Calu3 (cell line): ENCODE measurements around the gene ARHGEF6. TPM values are rescaled to one million over a fixed set of nuclear protein-coding genes. Genes with fewer than 3 reads are reported as not detected.

Experiments
- BruUV-seq: library from RNA; stranded (reverse); fragments of 400-500 nt; replicated peaks from 2 replicates; lab custom pipeline; 2021; lab: Mats Ljungman, UMichigan
- CTCF ChIA-PET: fragments of 300-600 bp; sonication (Branson Sonifier 250); formaldehyde crosslinking; loops from one replicate; lab custom pipeline; 2022; ENCODE audit warnings: antibody characterized with exemption; lab: Charles Lee
- DNase-seq: peaks from one replicate; pipeline ENCODE4 v3.0.0; 2022
- H3K27ac Mint-ChIP-seq: one replicate; pipeline ENCODE4 v1.8.0; 2022; ENCODE audit warnings: mixed read lengths; ENCODE audit not compliant: unreplicated experiment
- H3K27me3 Mint-ChIP-seq: one replicate; pipeline ENCODE4 v1.8.0; 2022; ENCODE audit warnings: mixed read lengths; ENCODE audit not compliant: unreplicated experiment
- H3K36me3 Mint-ChIP-seq: one replicate; pipeline ENCODE4 v1.8.0; 2022; ENCODE audit warnings: mild to moderate bottlenecking, moderate library complexity, mixed read lengths; ENCODE audit not compliant: insufficient read depth, unreplicated experiment
- H3K4me1 Mint-ChIP-seq: one replicate; pipeline ENCODE4 v1.8.0; 2022; ENCODE audit warnings: mild to moderate bottlenecking, low read depth, mixed read lengths; ENCODE audit not compliant: unreplicated experiment
- H3K4me3 Mint-ChIP-seq: one replicate; pipeline ENCODE4 v1.8.0; 2022; ENCODE audit warnings: mild to moderate bottlenecking, low read depth, moderate library complexity, mixed read lengths; ENCODE audit not compliant: unreplicated experiment
- H3K9me3 Mint-ChIP-seq: one replicate; pipeline ENCODE4 v1.8.0; 2022; ENCODE audit warnings: low read depth, mixed read lengths; ENCODE audit not compliant: unreplicated experiment
- CTCF ChIP-seq: fragments of 200-600 bp; IDR thresholded peaks from one replicate; pipeline ENCODE4 v1.8.0; 2022; ENCODE audit warnings: antibody characterized with exemption; ENCODE audit not compliant: unreplicated experiment
- intact Hi-C: fragments of 100-400 bp; cut with micrococcal nuclease; formaldehyde crosslinking; loops from one replicate; pipeline ENCODE4 v1.10.0; 2022; ENCODE audit not compliant: unreplicated experiment
- total RNA-seq: library from RNA; stranded (reverse); gene quantifications from 2 replicates; pipeline ENCODE4 v1.2.3, GENCODE V29; 2022

ARHGEF6 gene
- total RNA-seq, 1 experiment from 2014 or later = 0.07 TPM

- H3K9me3 Mint-ChIP-seq = no peaks in the 10 kb centered on the region
- peaks cover 13% of the 10 kb centered on the region for H3K27me3 Mint-ChIP-seq
- intact Hi-C loops = no loop called here
- no peak for TF ChIP-seq CTCF
- H3K4me3 Mint-ChIP-seq = no peak overlapping the region
- no peak for DNase-seq
- H3K36me3 Mint-ChIP-seq = no peaks in the 10 kb centered on the region
- no peak overlapping the region for H3K27ac Mint-ChIP-seq
- no TSS peak for BruUV-seq
- CTCF ChIA-PET = no interaction called here
- H3K4me1 Mint-ChIP-seq = no peaks in the 10 kb centered on the region
Measured at GRCh38 chrX:136635235-136635634, 145.5 kb downstream of the ARHGEF6 start.

- CTCF ChIA-PET = no interaction called here
- H3K9me3 Mint-ChIP-seq = no peaks in the 10 kb centered on the region
- intact Hi-C loops = no loop called here
Measured at GRCh38 chrX:136630881-136631280, 149.9 kb downstream of the ARHGEF6 start.

GRCh38 chrX:136629084-136629750, 151.5 kb downstream of the ARHGEF6 start:
- Mint-ChIP-seq H3K4me3 (no peak overlapping the region), H3K36me3 (no peaks in the 10 kb centered on the region), H3K27me3 (peaks cover 13% of the 10 kb centered on the region), H3K9me3 (no peaks in the 10 kb centered on the region), H3K4me1 (no peaks in the 10 kb centered on the region), H3K27ac (no peak overlapping the region)
- no peak for DNase-seq
- BruUV-seq = no TSS peak
- CTCF ChIA-PET = no interaction called here
- no peak for TF ChIP-seq CTCF
- intact Hi-C loops = no loop called here

More at GRCh38 chrX:136630881-136631280, 149.9 kb downstream of the ARHGEF6 start:
- Mint-ChIP-seq H3K4me3 (no peak overlapping the region), H3K27me3 (peaks cover 13% of the 10 kb centered on the region), H3K27ac (no peak overlapping the region), H3K4me1 (no peaks in the 10 kb centered on the region), H3K36me3 (no peaks in the 10 kb centered on the region)
- DNase-seq = no peak
- no peak for TF ChIP-seq CTCF
- no TSS peak for BruUV-seq

- Mint-ChIP-seq H3K9me3 (no peaks in the 10 kb centered on the region), H3K36me3 (no peaks in the 10 kb centered on the region), H3K27me3 (peaks cover 7% of the 10 kb centered on the region), H3K27ac (no peak overlapping the region), H3K4me1 (no peaks in the 10 kb centered on the region), H3K4me3 (no peak overlapping the region)
- TF ChIP-seq CTCF = no peak
- no TSS peak for BruUV-seq
- intact Hi-C loops = no loop called here
- CTCF ChIA-PET = no interaction called here
- DNase-seq = no peak
Measured at GRCh38 chrX:136627409-136627808, 153.3 kb downstream of the ARHGEF6 start.
